GM18861 (cell line): ENCODE measurements around the gene MAZ.
A peak's percentile ranks its signal among the peaks of the same experiment; 100 is the strongest.
"Not testable (repeated sequence)": the region's sequence is repeated elsewhere in the genome, so short reads cannot be mapped to it uniquely, and the experiment has no call there.

Experiments used
- ATAC-seq: cut with Tn5 transposase; IDR thresholded peaks from one replicate; pipeline ENCODE4 v1.9.1; 2021; ENCODE audit not compliant: unreplicated experiment

Gene MAZ

DNA sequence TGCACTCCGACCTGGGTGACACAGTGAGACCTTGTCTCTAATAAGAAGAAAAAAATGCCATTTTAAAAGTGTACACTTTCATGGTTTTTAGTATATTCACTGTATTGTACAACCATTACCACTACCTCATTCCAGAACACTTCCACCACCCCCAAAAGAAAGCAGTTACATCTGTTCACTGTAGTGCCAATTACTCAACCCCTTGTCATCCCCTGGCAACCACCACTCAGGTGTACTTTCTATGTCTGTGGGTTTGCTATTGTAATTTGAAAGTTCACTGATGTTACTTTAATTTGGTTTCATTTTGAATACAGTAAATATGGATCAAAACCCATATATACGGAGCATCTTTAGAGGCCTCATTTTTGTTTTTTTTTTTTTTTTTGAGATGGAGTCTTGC, 22.2 kb upstream of the MAZ start:
- ATAC-seq = no peak

DNA sequence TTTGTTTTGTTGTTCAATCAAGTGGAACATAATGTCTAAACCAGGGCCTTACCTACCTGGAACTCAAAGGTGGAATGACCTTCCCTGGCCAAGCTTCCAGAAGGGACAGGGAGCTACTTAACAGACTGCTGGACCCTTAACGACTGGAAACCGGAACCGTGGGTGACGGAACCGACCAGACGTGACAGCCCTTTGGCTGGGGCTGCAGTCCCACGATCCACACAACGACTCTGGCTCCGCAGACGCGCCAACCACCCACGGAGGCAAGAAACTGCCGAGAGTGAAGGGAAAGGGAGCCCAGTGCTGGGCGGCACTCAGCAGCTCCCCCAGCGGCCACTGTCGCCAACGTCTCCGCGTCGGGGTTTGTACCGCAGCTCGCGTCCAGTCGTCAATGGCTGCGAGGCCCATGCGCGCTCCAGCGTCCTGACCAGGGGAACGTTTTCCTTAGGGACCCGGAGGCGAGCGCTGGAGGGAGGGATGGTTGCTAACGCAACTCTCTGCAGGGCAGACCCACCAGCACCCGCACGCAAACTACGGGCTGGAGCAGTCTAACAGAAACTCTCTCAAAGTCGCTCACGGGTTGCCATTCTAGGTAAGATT, 21.3 kb upstream of the MAZ start:
- no peak for ATAC-seq

DNA sequence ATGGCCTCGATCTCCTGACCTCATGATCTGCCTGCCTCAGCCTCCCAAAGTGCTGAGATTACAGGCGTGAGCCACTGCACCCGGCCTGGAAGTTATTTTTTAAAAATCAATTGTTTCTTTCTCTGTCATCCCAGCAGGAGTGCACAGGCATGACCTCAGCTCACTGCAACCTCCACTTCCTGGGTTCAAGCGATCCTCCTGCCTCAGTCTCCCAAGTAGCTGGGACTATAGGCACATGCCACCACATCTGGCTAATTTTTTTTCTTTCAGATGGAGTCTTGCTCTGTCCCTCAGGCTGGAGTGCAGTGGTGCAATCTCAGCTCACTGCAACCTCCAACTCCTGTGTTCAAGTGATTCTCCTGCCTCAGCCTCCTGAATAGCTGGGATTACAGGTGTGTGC, 19.2 kb upstream of the MAZ start:
- not testable (repeated sequence) for ATAC-seq

DNA sequence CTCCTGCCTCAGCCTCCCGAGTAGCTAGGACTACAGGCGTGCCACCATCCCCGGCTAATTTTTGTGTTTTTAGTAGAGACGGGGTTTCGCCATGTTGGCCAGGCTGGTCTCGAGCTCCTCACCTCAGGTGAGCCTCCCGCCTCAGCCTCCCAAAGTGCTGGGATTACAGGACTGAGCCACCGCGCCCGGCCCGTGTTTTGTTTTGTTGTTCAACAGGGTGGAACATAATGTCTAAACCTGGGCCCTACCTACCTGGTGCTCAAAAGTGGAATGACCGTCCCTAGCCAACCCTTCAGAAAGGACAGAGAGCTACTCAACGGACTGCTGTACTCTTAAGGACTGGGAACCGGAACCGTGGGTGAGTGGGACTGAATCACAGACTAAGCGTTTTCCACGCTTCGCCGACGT, 16.6 kb upstream of the MAZ start:
- ATAC-seq = peak; percentile 4

DNA sequence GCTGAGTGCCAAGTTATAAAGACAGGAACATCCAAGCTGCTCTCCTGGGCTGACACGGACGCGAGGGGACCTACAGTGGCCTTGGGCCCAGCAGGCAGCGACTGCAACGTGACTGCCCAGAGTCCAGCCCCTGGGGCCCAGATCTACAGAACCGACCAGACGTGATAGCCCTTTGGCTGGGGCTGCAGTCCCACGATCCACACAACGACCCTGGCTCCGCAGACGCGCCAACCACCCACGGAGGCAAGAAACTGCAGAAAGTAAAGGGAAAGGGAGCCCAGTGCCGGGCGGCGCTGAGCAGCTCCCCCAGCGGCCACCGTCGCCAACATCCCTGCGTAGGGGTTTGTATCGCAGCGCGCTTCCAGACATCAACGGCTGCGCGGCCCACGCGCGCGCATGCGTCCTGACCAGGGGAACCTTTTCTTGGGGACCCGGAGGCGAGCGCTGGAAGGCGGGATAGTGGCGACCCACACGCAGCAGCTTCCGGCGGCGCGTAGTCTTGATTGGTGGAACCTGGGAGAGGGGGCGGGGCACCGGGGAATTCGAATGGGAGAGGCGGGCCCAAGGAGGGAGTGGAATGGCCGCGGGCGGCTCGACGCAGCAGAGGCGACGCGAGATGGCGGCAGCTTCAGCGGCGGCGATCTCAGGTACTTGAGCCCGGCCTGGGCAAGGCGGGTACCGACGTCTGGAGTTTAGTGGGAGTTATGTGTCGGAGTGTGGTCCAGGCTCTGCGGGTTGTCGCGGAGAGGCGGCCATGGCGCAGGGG, 16.0 kb upstream of the MAZ start, which contains the start of gene KIF22:
Gene KIF22 (plus strand): TSS at position 569 of the 766 bp plus-strand sequence. CDS start 9 bp downstream, at position 578.
- peak; percentile 81 for ATAC-seq

DNA sequence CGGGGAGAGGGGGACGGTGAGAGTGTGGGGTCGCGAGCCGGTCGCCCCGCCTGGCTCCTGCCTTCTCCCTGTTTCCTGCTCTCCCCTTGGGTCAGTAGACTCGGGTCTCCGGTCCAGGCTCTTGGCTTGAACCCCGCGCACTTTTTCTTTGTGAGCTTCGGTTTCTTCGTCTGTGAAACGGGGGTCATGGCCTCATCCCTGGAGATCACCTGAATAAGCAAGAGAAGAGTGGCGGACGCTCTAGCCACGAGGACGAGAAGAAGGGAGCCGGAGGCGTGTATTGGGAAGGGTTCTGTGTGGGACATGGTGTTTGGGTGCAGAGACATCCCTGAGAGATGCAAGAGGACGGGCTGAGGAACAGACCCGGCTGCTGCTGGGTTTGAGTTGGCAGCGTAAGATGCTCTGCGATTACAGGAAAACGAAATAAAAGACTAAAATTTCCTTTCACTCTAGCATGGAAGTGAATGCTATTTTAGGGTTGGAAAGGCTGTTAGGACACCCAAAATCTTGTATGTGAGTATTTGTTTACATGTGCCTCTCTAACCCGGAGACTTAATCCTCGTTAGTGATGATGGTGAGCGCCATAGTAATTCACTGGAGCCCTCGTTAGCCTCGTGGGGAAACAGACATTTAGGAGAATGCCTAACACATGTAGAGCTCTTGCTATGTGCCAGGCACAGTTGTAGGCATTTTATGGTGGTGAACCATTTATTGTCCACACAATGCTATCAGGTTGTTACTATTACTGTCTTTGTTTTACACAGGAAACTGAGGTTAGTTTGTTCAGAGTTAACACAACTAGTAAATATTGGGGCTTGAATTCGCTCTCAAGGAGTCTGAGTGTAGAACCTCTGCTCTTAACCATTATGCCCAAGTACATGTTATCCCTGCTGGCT, 15.1 kb upstream of the MAZ start:
- no peak for ATAC-seq

DNA sequence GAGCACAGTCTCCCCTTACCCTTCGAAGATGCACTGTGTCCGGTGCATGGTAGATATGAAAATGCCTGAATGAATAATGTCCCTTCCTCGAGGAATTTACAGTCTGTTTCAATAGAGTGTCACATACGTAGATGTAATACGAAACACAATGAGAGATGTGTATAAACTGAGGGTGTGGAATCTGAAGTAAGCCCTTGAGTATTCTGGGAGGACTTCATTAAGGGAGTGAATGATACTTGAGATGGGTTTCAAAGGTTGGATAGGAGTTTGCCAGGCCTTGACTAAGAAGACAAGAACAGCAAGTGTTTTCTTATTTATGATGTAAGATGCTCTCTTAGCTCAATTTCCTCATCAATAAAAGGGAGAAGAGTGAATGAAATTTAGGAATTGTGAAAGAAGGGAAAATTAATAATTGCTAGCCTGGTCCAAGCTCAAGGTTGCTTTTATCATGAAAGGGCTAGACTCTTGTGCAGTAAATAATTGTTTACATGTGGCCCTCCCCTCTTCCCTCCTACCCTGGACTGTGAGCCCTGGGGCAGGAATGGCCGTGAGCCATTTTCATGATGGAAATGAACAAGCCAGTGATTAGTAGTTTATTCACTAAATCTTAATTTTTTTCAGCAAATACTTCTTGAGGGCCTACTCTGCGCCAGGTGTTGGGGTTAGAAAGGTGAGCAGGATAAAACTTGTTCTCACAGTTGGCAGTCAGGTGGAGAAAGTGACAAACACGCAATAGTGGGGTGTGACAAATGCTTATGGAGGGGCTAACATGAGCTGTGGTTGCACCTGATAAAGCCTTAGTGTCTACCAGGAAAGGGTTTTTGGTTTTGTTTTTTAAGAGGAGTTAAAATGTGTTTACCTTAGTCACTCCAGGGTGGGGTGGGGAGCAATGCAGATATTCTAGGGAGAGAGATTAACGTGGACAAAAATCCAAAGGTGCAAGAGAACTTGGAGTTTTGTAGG, 14.2 kb upstream of the MAZ start:
- no peak for ATAC-seq

DNA sequence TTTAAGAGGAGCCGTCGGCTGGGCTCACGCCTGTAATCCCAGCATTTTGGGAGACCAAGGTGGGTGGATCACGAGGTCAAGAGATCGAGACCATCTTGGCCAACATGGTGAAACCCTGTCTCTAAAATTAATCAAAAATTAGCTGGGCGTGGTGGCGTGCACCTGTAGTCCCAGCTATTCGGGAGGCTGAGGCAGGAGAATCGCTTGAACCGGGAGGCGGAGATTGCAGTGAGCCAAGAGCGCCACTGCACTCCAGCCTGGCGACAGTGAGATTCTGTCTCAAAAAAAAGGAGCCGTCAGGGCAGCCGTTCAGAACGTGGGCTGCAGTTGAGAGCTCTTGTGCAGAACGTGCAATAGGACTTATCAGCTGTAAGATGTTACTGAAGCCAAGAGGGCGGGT, 13.2 kb upstream of the MAZ start:
- ATAC-seq = not testable (repeated sequence)

DNA sequence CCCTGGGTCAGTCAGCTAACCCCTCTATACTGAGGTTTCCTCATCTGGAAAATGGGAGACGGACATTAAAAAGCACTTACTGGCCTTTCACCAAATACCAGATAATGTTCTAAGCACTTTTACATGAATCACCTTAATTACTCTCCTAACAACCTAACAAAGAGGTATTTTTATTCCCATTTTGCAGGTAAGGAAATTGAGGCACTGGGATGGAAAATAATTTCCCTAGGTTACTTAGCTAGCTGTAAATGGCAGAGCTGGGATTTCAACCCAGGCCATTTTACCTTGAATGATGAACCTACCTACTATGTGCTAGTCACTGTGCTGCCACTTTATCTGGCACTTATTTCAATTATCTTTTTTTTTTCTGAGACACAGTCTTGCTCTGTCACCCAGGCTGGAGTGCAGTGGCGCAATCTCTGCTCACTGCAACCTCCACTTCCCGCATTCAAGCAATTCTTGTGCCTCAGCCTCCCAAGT, 12.1 kb upstream of the MAZ start:
- ATAC-seq = no peak

DNA sequence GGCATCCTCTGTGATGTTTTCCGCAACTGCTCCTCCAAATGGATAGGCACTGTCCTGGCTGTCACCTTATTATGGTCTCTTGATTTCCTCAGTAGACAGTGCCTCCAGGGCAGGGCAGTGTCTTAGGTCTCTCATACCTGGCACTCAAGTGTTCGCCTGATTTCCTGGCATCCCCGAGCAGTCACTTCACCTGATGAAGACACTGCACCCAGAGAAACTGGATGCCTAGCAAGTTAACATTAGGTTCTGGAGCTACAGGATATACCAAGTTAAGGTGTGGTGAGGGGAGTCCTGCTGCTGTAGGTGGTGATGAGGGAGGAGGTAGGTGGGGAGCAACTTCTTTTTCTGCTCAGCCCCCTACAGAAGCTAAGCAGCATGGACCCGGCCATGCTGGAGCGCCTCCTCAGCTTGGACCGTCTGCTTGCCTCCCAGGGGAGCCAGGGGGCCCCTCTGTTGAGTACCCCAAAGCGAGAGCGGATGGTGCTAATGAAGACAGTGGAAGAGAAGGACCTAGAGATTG, 3.9 kb upstream of the MAZ start:
- ATAC-seq = no peak

DNA sequence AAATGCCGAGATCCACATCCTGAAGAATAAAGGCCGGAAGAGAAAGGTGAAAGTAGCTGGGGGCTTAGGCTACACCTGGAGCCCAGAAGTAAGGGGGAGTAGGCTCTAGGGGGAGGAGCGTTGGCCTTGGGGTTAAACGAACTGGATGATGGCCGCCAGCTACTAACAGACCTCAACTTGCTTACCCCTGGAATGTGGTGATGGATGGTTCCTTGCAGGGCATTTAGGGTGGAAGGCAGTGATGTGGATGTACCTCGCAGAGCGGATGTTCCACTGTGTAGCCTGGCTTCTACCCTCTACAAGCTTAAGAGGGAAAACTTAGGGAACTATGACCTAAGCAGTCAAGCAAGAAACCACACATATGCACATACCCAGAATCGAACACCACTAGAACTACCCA, 2.3 kb upstream of the MAZ start:
- no peak for ATAC-seq

DNA sequence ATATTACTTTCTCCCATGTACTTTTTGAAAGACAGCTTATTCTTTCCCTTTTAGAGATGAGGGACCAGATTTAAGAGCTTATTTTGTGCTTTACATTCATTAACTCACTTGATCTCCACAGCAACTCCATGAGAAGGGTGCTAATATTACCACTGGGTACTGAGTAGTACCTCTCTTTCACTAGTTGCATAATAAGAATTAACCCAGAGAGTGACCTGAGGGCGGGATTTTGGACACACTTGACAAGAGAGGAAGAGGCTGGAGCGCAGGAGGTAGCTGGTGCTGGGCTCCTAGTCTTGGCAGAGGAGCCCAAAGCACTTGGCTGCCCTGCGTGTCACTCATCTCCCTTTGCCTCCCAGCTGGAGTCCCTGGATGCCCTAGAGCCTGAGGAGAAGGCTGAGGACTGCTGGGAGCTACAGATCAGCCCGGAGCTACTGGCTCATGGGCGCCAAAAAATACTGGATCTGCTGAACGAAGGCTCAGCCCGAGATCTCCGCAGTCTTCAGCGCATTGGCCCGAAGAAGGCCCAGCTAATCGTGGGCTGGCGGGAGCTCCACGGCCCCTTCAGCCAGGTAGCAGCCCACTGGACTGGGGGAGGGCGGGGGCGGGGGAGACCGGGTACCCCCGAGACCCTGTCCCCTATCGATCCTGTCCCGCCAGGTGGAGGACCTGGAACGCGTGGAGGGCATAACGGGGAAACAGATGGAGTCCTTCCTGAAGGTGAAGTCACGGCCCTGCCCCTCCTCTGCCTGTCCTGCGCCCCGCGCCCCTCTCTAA, 1.7 kb upstream of the MAZ start:
- ATAC-seq = no peak

DNA sequence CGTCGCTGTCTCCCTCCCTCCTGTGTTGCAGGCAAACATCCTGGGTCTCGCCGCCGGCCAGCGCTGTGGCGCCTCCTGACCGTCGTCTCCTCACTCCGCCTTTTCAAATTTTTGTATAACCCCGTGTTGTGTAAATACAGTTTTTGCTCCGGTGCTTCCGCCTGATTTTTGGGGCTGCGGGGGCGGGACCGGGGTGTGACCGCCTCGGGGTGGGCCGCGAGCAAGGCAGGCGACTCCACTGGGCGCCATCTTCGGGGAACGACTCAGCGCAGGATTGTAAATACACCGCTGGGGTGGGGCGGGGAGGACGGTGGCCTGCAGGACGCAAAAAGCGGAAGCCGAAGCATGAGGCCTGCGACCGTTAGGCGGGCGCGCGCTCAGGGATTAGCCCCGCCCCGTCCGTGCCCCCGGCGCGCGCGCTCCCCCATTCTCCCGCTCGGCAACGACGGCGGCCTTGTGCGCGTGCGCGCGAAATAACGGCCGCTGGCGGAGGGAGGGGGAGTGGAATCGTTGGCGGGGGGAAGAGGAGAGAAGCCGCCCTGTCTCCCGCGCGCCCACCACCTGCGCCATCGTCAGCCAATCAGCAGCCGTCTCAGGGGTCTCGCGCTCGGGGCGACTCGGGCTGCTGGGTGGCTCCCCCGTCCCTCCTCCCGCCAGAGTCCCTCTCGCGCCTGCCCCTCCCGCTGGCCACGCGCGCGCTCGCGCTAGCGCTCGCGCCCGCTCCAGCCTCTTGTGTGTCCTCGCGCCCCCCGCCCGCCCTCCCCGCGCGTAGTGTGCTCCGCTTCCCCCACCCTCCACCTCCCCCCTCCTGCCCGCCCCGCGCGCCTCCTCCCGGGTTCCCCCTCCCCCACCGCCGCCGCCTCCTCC, 864 bp upstream of the MAZ start:
- peak; percentile 40 for ATAC-seq

DNA sequence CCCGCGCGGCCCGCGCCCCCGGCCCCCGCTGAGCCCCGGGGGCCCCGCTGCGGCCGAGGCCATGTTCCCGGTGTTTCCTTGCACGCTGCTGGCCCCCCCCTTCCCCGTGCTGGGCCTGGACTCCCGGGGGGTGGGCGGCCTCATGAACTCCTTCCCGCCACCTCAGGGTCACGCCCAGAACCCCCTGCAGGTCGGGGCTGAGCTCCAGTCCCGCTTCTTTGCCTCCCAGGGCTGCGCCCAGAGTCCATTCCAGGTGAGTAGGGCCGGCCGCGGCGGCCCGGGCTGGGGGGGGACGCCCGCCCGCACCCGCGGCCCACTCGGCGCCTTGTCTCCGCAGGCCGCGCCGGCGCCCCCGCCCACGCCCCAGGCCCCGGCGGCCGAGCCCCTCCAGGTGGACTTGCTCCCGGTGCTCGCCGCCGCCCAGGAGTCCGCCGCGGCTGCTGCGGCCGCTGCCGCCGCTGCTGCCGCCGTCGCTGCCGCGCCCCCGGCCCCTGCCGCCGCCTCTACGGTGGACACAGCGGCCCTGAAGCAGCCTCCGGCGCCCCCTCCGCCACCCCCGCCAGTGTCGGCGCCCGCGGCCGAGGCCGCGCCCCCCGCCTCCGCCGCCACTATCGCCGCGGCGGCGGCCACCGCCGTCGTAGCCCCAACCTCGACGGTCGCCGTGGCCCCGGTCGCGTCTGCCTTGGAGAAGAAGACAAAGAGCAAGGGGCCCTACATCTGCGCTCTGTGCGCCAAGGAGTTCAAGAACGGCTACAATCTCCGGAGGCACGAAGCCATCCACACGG, 504 bp downstream of the MAZ start:
- no peak for ATAC-seq

DNA sequence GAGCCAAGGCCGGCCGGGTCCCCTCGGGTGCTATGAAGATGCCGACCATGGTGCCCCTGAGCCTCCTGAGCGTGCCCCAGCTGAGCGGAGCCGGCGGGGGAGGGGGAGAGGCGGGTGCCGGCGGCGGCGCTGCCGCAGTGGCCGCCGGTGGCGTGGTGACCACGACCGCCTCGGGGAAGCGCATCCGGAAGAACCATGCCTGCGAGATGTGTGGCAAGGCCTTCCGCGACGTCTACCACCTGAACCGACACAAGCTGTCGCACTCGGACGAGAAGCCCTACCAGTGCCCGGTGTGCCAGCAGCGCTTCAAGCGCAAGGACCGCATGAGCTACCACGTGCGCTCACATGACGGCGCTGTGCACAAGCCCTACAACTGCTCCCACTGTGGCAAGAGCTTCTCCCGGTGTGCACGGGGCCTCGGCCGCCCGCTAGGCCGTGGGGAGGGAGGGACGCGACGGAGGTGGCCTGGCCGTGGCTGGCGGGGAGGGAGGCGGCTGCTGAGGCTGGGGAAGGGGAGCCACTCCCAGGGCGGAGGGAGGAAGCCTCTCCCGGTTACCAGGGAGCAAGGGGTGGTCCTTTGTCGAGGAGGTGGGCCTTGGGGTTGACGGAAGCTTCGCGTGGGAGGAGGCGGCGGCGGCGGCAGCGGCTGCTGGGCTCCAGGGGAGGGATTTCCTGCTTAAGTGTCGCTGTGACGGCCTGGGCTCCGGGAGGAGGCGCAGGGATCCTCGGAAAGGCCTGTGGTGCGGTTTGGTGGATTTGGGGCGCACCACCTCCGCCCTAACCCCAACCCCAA, 1.3 kb downstream of the MAZ start:
- ATAC-seq = peak; percentile 21

DNA sequence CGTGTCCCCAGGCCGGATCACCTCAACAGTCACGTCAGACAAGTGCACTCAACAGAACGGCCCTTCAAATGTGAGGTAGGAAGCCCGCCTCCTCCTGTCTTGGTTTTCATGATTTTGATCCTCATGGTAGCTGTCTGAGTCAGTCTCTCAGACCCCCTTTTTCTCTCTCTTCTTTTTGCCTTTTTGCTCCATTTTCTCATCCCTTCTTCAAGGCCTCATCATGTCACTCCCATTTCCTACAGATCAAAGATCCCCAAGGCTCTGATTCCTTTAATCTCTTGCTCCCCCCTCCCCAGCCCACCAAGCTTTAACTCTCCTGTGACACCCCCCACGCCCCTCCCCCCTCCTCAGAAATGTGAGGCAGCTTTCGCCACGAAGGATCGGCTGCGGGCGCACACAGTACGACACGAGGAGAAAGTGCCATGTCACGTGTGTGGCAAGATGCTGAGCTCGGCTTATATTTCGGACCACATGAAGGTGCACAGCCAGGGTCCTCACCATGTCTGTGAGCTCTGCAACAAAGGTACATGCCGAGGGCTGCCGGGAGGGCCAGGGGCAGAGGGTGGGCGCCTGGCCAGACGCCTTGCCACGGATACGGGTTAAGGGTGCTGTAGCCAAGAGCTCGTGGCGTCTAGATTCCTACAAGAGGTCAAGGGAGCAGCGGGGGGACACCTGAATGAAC, 2.0 kb downstream of the MAZ start:
- ATAC-seq = no peak
